GM12878 (cell line): ENCODE measurements around the gene NRXN3.

Source experiments
- CBX5 ChIP-seq: sonication (generic); IDR thresholded peaks from 2 replicates; pipeline ENCODE4 v1.6.1; 2016; ENCODE audit warnings: low read depth, moderate library complexity, mild to moderate bottlenecking, inconsistent platforms
- POLR2A ChIP-seq: IDR thresholded peaks from 2 replicates; pipeline ENCODE4 v1.6.1; 2011; ENCODE audit warnings: low read depth, mild to moderate bottlenecking, low read length
- TF ChIP-seq, protein P1 (sequence below): fragments of 450-650 bp; IDR thresholded peaks from 2 replicates; pipeline ENCODE4 v1.6.1; 2016; ENCODE audit warnings: mild to moderate bottlenecking
- TF ChIP-seq, protein P2 (sequence below), 3 experiments: IDR thresholded peaks in 2 of 3; conservative IDR thresholded peaks in 1 of 3; 2 replicates each; pipeline ENCODE4 v1.5.1; 2011; ENCODE audit warnings: low read depth in 3 of 3, low read length in 3 of 3, mild to moderate bottlenecking in 3 of 3, control low read depth in 2 of 3, moderate library complexity in 2 of 3, inconsistent platforms in 1 of 3, mixed read lengths in 1 of 3; ENCODE audit not compliant: control insufficient read depth in 2 of 3, insufficient read depth in 1 of 3; ENCODE audit errors: extremely low read depth in 1 of 3

DNA sequence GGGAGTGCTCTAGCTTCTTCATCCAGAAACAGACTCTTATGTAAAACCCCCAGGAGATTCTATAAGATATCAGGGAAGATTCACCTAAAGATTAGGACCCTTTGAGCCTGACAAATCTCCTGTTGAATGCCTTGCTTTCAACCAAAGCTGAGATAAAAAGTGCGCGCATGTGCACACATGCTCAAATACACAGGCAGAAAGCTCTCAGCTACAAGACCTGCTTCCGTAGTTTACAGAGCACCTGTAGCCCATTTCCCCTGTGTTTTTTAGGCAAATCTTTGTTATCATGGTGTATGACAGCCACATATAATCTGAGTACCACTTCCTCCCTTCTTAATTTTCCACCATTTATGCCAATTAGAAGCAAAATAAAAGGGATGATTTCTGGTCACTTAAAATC lies 866.9 kb downstream of the NRXN3 start:
- TF ChIP-seq CBX5 (no peak), POLR2A (no peak)
- TF ChIP-seq, protein P1, sequence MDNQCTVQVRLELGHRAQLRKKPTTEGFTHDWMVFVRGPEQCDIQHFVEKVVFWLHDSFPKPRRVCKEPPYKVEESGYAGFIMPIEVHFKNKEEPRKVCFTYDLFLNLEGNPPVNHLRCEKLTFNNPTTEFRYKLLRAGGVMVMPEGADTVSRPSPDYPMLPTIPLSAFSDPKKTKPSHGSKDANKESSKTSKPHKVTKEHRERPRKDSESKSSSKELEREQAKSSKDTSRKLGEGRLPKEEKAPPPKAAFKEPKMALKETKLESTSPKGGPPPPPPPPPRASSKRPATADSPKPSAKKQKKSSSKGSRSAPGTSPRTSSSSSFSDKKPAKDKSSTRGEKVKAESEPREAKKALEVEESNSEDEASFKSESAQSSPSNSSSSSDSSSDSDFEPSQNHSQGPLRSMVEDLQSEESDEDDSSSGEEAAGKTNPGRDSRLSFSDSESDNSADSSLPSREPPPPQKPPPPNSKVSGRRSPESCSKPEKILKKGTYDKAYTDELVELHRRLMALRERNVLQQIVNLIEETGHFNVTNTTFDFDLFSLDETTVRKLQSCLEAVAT = no peak
- TF ChIP-seq, protein P2, sequence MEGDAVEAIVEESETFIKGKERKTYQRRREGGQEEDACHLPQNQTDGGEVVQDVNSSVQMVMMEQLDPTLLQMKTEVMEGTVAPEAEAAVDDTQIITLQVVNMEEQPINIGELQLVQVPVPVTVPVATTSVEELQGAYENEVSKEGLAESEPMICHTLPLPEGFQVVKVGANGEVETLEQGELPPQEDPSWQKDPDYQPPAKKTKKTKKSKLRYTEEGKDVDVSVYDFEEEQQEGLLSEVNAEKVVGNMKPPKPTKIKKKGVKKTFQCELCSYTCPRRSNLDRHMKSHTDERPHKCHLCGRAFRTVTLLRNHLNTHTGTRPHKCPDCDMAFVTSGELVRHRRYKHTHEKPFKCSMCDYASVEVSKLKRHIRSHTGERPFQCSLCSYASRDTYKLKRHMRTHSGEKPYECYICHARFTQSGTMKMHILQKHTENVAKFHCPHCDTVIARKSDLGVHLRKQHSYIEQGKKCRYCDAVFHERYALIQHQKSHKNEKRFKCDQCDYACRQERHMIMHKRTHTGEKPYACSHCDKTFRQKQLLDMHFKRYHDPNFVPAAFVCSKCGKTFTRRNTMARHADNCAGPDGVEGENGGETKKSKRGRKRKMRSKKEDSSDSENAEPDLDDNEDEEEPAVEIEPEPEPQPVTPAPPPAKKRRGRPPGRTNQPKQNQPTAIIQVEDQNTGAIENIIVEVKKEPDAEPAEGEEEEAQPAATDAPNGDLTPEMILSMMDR (IDR thresholded peaks at IDR 0.05 in 2 of 3, conservative IDR thresholded peaks at IDR 0.05 in 1 of 3; ENCODE audit: control insufficient read depth in 2 of 3, extremely low read depth in 1 of 3, insufficient read depth in 1 of 3, low read depth in 3 of 3, low read length in 3 of 3) = no peak
